ENCODE measurements around the gene IL22RA1.

IL22RA1 gene

DNA sequence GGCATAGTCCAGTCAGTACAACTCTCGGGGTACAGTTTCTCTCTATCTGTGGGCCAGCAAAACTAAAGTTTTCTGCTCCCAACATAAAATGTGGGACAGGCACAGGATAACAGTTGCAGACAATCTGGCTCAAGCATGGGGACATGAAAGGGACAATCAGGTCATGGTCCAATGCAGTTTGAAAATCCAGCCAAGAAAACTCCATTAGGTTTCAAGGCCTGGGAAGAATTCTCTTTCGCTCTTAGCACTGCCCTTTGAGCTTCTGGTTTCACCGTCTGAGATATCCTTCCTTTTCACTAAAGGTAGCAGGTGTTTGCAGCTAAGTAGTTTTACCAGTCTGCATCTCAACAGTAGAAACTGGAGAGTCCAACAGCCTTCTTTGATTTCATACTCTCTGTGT, 21.1 kb upstream of the IL22RA1 start:
- DNase-seq = no peak

GRCh38 chr1:24162201-24162600, 19.3 kb upstream of the IL22RA1 start:
- DNase-seq = no peak

GRCh38 chr1:24161270-24161669, 18.3 kb upstream of the IL22RA1 start:
- no peak for DNase-seq

- DNase-seq = no peak
Observed at GRCh38 chr1:24159366-24159765, 16.4 kb upstream of the IL22RA1 start.

GRCh38 chr1:24157918-24158481, 15.1 kb upstream of the IL22RA1 start:
- DNase-seq = no peak

GRCh38 chr1:24156542-24157260, 13.8 kb upstream of the IL22RA1 start:
- no peak for DNase-seq

GRCh38 chr1:24155011-24155782, 12.3 kb upstream of the IL22RA1 start:
- DNase-seq = no peak

DNA sequence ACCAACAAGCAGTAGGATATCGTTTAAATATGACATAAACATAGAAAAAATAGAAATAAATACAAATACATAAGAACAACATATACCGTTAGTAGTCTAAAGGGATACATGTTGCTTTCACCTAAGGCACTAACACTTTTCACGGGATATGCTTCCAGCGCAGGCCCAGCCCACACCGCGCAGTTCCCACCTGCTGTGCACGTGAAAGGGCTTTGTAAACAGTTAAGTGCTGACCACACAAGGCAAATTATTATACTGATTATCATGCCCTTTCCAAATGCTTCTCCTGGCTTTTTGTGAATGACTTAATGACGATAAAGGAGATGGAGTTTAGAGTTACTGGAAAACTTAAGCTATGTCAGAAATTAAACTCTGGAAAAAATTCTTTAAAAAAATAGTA, 11.3 kb upstream of the IL22RA1 start:
- no peak for DNase-seq

DNA sequence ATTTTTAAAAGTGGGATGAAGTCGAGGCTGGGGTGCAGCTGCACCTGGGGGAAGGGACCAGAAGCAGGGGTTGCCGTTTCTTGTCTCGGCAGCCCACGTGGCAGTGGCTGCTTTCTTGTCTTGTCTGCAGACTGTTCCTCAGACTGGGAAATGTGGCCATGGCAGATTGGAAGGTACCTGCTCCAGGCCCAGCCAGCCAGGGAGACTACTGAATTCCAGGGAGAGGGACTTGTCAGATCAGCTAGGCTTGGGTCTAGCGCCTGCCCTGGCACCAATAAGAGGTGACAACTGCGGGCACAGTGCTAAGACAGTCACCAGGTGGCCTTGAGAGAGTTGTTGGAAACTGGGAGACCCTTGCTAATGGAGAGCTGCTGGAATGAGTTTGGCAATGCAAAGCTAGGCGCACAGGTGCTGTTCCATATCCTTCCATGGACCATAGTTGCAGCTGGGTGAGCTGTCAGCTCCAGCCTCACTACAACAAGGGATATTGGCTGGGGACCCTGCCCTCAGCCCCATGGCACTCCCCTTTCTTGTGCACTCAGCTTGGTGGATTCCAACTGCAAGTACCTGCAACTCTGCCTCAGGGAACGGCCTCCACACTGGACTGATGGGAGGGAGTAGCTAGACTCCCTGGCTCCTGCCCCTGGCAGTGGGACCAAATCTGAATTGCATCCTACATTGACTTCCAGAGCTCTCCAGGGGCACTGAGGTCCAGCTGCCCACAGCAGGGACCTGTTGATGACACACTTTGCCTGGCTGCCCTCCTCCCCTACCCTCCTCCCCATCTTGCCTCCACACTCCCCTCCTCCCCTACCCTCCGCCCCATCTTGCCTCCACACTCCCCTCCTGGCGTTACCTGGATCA, 9.9 kb upstream of the IL22RA1 start:
- DNase-seq = no peak

GRCh38 chr1:24151175-24151533, 8.2 kb upstream of the IL22RA1 start:
- no peak for DNase-seq

GRCh38 chr1:24150234-24151174, 7.6 kb upstream of the IL22RA1 start:
- peak; percentile 68 for DNase-seq

DNA sequence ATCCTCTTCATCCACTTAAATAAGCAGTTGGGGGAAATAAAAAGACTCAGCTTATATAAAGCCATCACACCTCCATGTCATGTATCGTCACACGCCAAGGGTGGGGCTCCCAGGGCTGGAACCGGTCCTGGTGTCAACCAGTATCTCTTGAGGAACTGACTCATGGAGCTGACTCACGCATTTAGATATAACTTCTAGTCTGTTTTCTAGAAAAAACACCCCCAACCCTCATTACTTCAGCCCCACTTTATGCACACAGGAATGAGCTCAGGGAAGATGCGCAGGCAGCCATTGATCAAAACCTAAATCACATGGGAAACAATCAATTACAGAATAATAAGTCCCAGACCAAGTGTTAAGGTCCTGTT, 6.9 kb upstream of the IL22RA1 start:
- DNase-seq = no peak

DNA sequence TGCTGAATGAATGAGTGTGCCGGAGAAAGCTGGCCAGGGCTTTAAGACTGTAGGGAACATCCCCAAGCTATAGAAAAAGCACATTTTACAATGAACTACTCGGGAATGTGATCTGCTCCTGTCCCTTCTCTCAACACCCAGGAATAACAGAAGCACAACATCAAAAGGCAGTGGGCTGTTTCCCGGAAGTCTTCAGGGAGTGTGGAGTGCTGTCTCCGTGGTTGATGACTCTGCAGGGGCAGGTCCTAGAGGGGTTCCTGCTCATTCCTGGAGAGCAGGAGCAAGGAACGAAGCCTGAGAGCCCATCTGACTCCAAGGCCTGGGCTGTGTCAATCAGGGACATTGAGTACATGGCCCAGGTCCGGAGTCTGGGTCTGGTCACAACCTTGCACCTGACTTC, 4.9 kb upstream of the IL22RA1 start:
- no peak for DNase-seq

DNA sequence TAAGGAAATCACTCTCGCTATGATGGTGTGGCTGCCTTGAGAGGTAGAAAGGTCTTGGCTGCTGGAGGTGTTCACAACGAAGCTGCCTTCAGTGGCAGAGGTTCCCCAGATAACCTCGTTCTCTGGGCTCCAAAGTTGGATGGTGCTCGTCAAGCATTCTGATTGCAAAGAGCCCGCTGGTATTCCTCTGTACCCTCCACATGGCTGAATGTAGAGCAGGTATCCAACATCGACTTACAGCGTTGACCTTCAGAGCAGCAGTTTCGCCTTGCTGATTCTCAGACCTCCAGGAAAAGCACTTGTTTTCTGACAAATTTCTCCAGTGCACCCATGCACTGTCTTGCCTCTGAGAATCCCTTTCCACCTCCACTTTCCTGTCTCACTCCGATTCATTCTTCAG, 4.3 kb upstream of the IL22RA1 start:
- no peak for DNase-seq

DNA sequence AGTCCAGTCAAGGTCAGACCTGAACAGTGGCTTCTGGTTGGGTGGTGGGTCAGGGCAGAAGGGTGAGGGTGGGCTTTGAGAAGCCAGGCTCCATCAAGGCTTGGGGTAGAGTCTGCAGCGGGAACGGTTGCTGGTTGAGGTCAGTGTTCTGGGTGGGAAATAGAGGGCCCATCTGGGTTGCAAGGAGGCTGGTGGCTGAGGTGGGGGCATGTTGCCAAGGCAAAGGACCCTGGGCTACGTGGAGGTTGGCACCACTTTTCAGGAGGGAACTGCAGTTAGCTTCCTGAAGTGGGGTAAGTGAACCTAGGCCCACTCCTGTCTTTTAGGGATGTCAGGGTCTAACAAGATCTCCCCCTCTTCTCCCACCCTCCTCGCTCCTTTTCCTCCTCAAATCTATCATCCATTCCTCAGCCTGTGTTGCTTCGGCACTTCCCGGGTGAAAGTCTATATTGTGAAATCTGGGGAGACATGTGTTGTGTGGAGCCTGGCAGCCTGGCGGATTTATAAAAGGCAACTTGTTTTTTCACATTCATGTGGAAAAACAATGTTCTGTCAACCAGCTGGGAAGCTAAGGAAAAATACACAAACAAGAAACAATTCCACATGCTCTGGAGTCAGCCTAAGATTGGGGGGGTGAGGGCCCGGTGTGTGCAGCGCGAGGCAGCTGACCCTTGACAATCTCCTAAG, 1.5 kb downstream of the IL22RA1 start:
- DNase-seq = no peak

GRCh38 chr1:24140741-24141181, 2.2 kb downstream of the IL22RA1 start:
- no peak for DNase-seq

DNA sequence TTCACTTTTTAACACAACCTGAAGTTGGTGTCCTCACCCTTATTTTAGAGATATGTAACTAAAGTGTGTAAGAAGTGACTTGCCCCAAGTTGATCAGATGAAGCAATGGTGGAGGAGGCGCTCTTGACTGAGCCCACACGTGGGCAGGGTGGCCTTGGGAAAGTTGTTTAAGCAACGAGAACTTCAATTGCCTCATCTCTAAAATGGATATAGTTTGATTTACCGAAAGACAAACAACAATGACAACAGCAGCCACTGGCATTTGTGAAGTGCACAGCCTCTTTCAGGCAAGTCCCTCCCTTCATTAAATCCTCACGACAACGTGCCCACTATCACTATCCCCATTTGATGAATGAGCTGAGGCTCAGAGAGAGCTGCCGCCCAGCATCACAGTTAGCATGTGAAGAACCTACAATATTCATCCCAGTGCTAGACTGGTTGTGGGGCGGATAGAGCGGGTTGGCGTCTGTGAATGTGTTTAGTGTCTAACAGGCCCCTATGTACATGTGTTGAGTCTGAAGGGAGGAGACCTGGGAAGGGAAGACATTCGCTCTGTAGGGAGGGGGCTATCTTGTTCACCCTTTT, 3.0 kb downstream of the IL22RA1 start:
- no peak for DNase-seq

GRCh38 chr1:24139222-24139489, 3.8 kb downstream of the IL22RA1 start:
- no peak for DNase-seq

DNA sequence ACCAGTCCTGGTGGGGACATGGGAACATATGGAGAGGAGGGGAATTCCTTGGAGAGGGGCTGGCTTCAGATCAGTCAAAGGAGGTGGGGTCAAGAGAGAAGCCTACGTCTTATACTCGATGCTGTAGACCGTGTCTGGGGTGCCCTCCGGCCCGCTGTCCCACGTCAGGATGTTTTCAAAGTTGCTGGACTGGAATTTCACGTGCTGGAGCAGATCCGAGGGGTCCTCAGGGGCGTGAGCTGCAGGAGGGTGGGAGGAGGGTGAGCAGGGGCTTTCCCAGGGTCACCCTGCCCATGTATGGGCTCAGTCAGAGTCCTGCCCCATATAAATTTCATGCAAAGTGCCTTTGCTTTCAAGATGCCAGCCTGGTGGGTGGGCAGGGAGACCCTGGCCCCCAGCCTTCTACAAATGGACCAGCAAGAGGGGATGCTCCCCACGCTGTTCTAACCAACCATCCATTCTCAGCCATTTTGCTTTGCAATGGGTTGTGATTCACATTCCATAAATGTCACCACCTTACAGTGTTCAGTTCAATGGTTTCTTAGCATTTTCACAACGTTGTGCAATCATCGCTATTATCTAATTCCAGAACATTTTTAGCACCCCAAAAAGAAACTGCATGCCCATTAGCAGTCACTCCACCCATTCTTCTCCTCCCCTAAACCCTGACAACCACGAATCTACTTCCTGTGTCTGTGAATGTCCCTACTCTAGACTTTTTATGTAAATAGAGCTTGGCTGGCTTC, 4.3 kb downstream of the IL22RA1 start:
- no peak for DNase-seq

- no peak for DNase-seq
Observed at GRCh38 chr1:24136956-24137539, 5.9 kb downstream of the IL22RA1 start.
